Omental fat pad (tissue), 4 donors: Measurements from ENCODE around the gene CIAO2B. TPM values are rescaled to one million over a fixed set of nuclear protein-coding genes. Genes with fewer than 3 reads are reported as not detected.

ENCODE experiments used
- ATAC-seq: fragments of 150-250 bp; one replicate; pipeline ENCODE4 v1.9.1; 2016; ENCODE audit warnings: mild to moderate bottlenecking, moderate library complexity; ENCODE audit not compliant: low FRiP score
- DNase-seq: peaks from one replicate; pipeline ENCODE4 v3.0.0-alpha.2; 2019; ENCODE audit warnings: low spot score
- total RNA-seq, 4 donors: library from RNA; depleted of rRNA; stranded (reverse); fragments of >200 nt; gene quantifications; one replicate each; pipeline ENCODE4 v1.1.0, GENCODE V29; 2016
- TF ChIP-seq, protein P1 (sequence below), 3 donors: fragments of 450-650 bp; IDR thresholded peaks; one replicate each; pipeline ENCODE4 v1.5.1; 2016 to 2017; ENCODE audit warnings: antibody characterized with exemption in 3 of 3, mild to moderate bottlenecking in 3 of 3, moderate library complexity in 2 of 3

The CIAO2B gene
- total RNA-seq, 4 donors from 2014 or later, result 50.4 to 86.8 (median 70.4) TPM

DNA sequence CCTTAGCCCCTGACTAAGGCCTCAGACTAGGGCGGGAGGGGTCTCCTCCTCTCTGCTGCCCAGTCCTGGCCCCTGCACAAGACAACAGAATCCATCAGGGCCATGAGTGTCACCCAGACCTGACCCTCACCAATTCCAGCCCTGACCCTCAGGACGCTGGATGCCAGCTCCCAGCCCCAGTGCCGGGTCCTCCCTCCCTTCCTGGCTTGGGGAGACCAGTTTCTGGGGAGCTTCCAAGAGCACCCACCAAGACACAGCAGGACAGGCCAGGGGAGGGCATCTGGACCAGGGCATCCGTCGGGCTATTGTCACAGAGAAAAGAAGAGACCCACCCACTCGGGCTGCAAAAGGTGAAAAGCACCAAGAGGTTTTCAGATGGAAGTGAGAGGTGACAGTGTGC lies 39.5 kb upstream of the CIAO2B start:
- DNase-seq (no peak), ATAC-seq (no peak)
- TF ChIP-seq, protein P1, sequence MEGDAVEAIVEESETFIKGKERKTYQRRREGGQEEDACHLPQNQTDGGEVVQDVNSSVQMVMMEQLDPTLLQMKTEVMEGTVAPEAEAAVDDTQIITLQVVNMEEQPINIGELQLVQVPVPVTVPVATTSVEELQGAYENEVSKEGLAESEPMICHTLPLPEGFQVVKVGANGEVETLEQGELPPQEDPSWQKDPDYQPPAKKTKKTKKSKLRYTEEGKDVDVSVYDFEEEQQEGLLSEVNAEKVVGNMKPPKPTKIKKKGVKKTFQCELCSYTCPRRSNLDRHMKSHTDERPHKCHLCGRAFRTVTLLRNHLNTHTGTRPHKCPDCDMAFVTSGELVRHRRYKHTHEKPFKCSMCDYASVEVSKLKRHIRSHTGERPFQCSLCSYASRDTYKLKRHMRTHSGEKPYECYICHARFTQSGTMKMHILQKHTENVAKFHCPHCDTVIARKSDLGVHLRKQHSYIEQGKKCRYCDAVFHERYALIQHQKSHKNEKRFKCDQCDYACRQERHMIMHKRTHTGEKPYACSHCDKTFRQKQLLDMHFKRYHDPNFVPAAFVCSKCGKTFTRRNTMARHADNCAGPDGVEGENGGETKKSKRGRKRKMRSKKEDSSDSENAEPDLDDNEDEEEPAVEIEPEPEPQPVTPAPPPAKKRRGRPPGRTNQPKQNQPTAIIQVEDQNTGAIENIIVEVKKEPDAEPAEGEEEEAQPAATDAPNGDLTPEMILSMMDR (IDR thresholded peaks at IDR 0.05), result no peak

DNA sequence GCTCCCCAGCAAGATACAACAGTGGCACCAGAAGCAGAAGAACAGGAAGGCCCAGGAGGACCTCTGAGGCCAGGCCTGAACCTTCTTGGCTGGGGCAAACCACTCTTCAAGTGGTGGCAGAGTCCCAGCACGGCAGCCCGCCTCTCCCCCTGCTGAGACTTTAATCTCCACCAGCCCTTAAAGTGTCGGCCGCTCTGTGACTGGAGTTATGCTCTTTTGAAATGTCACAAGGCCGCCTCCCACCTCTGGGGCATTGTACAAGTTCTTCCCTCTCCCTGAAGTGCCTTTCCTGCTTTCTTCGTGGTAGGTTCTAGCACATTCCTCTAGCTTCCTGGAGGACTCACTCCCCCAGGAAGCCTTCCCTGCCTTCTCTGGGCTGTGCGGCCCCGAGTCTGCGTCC lies 38.8 kb upstream of the CIAO2B start:
- no peak for DNase-seq
- TF ChIP-seq, protein P1 (IDR thresholded peaks at IDR 0.05), result no peak
- ATAC-seq, result no peak

DNA sequence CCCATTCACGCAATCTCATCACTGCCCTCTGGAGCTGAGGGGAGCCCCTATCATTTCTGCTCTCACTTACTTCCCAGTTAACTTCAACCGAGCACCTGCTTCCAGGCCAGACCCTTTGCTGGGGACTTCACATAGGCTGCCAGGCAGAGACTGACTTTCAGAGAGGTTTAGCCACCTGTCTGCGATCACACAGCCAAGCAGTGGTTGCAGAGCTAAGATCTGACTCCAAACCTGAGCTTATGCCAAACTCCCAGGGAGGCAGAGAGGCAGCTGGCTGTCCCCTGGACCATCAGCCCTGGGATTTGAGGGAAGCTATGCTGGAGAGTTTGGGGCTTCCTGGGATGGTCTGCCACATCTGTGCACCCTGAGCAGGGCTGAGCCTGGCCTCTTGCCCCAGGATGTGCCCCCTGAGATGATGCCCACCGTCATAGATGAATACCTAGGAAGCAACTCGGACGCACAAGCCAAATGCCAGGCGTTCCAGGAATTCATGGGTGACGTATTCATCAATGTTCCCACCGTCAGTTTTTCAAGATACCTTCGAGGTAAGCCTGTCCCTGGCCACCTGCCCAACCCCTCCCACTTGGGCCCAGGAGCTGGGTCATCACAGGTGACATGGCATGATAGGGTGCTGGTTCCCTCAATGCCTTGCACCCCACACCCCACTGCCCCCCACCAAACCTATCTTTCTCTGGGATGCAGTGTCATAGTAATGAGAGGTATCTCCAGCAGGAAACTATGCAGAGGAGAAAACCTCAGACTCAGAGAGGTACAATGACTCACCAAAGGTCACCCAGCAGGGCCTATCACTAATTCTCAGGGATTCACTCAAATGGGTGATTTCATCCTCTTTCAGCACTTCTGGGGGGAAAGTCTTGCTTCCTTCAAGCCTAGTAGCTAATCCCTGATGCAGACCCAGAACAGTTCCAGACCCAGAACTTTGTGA lies 36.8 kb upstream of the CIAO2B start:
- no peak for ATAC-seq
- TF ChIP-seq, protein P1 (IDR thresholded peaks at IDR 0.05), result no peak
- no peak for DNase-seq

DNA sequence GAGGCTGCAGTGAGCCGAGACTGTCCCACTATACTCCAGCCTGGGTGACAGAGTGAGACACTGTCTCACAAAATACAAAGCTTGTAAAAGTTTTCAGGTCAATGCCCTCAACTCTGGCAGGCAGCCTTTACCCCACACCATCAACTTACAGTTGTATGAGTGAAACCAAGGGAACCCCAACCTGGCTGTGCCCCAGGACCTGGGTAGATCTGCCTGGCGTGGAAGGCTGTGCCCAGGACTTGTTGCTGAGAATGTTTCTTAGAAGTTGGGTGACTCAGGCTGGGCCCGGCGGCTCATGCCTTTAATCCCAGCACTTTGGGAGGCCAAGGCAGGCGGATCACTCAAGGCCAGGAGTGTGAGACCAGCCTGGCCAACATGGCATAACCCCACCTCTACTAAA lies 34.6 kb upstream of the CIAO2B start:
- DNase-seq (no peak), ATAC-seq (no peak)
- TF ChIP-seq, protein P1 (IDR thresholded peaks at IDR 0.05), result no peak

DNA sequence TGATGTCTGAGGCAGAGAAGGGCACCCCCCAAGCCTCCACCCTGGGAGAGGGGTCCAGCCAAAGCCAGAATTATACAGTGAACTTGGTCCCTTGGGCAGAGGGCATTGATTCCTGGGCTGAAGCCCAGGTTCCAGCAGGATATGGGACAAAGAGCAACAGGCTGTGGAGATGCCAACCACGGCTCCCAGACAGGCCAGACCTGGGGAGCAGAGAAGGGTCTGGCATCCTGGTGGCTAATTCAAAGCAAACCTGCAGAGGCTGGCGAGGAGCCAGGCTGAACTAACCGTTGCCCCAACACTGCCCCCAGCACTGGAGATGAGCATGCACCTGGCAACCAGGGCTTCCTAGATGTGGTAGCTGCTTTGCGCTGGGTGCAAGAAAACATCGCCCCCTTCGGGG lies 29.8 kb upstream of the CIAO2B start:
- no peak for DNase-seq
- TF ChIP-seq, protein P1 (IDR thresholded peaks at IDR 0.05), result no peak
- no peak for ATAC-seq

DNA sequence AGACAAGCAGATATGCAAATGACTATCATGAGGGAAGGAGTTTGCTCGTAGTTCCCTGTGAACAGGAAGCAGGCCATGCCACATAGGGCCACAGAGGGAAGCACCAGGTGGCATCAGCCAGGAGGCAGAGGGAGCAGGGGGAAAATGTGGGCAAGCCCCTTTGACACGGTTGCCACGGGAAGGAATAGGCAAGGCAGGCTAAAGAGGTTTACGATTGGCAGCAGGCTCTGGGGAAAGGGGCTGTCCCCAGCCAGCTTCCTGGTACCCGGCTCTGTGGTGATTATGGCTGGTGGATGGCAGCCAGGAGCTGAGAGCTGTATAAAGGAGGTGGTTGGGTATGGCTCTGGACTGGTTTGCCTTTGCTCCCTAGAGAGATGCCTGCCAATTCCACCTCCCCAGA lies 27.7 kb upstream of the CIAO2B start:
- TF ChIP-seq, protein P1 (IDR thresholded peaks at IDR 0.05), result no peak
- no peak for ATAC-seq
- no peak for DNase-seq
